Measurements from ENCODE around the gene ARHGEF26.

GRCh38 chr3:154119951-154120350, 1.2 kb upstream of the ARHGEF26 start:
- TF ChIP-seq CTCF (optimal IDR thresholded peaks at IDR 0.05 in 1 of 3, IDR thresholded peaks at IDR 0.05 in 1 of 3, conservative IDR thresholded peaks at IDR 0.05 in 1 of 3; ENCODE audit: extremely low read depth in 1 of 3, insufficient read depth in 2 of 3, low read length in 3 of 3) (no peak), EZH2 (IDR thresholded peaks at IDR 0.05; ENCODE audit: low read length) (no peak)

All from keratinocyte (primary cell).